Measurements from ENCODE around the gene ANTXR2.

DNA sequence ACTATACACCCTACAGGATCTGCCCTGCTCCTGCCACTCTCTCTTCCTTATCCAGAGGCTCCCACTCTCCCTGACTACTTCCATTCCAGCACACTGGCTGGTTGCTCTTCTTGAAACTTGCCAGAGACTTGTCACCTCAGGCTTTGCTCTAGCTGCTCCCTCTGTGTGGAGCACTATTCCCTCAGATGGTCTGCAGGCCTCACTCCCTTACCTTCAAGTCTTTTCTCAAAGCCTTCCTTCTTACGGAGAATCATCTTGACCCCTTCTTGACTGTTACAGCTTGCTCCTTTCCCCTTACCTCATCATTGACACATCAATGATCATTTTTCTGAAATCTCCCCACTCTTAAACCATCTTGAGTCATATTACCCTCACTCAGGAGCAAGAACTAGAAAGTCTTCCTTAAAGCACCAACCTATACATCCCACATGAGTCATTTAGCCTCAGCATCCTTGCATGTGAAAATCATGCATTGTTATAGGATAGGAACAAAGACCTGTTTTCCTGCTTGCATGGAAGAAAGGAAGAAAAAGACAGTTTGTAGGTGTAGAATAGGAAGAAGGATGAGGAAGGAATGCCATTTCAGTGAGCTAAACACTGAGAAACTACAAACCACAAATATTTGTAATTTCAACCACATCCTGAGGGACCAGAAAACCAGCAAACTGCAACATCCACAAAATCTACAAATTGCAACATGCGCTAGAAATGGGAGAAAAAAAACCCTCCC is 55.7 kb downstream of the ANTXR2 start:
- TF ChIP-seq, protein P1, sequence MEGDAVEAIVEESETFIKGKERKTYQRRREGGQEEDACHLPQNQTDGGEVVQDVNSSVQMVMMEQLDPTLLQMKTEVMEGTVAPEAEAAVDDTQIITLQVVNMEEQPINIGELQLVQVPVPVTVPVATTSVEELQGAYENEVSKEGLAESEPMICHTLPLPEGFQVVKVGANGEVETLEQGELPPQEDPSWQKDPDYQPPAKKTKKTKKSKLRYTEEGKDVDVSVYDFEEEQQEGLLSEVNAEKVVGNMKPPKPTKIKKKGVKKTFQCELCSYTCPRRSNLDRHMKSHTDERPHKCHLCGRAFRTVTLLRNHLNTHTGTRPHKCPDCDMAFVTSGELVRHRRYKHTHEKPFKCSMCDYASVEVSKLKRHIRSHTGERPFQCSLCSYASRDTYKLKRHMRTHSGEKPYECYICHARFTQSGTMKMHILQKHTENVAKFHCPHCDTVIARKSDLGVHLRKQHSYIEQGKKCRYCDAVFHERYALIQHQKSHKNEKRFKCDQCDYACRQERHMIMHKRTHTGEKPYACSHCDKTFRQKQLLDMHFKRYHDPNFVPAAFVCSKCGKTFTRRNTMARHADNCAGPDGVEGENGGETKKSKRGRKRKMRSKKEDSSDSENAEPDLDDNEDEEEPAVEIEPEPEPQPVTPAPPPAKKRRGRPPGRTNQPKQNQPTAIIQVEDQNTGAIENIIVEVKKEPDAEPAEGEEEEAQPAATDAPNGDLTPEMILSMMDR (IDR thresholded peaks at IDR 0.05; ENCODE audit: low read length): no peak
- no peak for TF ChIP-seq EZH2 (IDR thresholded peaks at IDR 0.05; ENCODE audit: borderline replicate concordance, low read length)
